Hepatocyte (in vitro differentiated cells): ENCODE measurements around the gene LAP3.

Experiments used
- EZH2phosphoT487 ChIP-seq: fragments of 200-600 bp; sonication (generic); IDR thresholded peaks from one replicate; pipeline ENCODE4 v1.6.1; 2018; ENCODE audit warnings: antibody characterized with exemption, mild to moderate bottlenecking, low read depth, moderate library complexity; ENCODE audit not compliant: unreplicated experiment, severe bottlenecking
- TF ChIP-seq, protein P1 (sequence below): fragments of 200-600 bp; sonication (generic); IDR thresholded peaks from 2 replicates; pipeline ENCODE4 v1.5.1; 2016; ENCODE audit warnings: antibody characterized with exemption, mild to moderate bottlenecking; ENCODE audit not compliant: poor library complexity

DNA sequence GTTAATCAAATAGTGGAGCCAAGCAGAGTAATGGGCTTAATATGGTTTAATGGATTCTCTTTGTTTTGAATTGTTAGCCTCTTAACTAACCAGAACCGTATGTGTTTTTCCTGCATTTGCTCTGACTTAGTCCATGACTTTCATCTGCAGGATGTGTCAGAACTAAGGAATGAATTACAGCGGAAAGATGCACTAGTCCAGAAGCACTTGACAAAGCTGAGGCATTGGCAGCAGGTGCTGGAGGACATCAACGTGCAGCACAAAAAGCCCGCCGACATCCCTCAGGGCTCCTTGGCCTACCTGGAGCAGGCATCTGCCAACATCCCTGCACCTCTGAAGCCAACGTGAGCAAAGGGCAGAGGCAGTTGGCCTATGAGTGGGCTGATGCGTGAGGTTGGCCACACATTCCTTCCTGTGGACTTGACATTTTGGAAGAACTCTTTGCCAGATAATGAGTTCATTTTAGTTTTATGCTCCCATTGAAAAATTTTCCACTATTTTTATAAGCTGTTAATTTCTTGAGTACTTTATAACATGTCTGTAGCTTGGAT lies 46.5 kb downstream of the LAP3 start:
- TF ChIP-seq EZH2phosphoT487 = no peak
- TF ChIP-seq, protein P1, sequence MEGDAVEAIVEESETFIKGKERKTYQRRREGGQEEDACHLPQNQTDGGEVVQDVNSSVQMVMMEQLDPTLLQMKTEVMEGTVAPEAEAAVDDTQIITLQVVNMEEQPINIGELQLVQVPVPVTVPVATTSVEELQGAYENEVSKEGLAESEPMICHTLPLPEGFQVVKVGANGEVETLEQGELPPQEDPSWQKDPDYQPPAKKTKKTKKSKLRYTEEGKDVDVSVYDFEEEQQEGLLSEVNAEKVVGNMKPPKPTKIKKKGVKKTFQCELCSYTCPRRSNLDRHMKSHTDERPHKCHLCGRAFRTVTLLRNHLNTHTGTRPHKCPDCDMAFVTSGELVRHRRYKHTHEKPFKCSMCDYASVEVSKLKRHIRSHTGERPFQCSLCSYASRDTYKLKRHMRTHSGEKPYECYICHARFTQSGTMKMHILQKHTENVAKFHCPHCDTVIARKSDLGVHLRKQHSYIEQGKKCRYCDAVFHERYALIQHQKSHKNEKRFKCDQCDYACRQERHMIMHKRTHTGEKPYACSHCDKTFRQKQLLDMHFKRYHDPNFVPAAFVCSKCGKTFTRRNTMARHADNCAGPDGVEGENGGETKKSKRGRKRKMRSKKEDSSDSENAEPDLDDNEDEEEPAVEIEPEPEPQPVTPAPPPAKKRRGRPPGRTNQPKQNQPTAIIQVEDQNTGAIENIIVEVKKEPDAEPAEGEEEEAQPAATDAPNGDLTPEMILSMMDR = no peak
